NCI-H1436 treated with DMSO at 0.1 percent for 48 hours (cell line): ENCODE results near the gene GEMIN5.
"Not testable (repeated sequence)": the region's sequence is repeated elsewhere in the genome, so short reads cannot be mapped to it uniquely, and the experiment has no call there.

Experiments used
- DNase-seq: peaks from one replicate; lab custom pipeline; 2025; lab: John Stamatoyannopoulos, UW

The GEMIN5 gene

GRCh38 chr5:154940772-154941620, 3.0 kb upstream of the GEMIN5 start, which contains the start of gene MRPL22:
Gene MRPL22 (plus strand): TSS chr5:154941073. CDS start chr5:154941111, 38 bp downstream.
- peak; percentile 50 for DNase-seq

- no peak for DNase-seq
Measured at GRCh38 chr5:154940375-154940771, 2.4 kb upstream of the GEMIN5 start.

DNA sequence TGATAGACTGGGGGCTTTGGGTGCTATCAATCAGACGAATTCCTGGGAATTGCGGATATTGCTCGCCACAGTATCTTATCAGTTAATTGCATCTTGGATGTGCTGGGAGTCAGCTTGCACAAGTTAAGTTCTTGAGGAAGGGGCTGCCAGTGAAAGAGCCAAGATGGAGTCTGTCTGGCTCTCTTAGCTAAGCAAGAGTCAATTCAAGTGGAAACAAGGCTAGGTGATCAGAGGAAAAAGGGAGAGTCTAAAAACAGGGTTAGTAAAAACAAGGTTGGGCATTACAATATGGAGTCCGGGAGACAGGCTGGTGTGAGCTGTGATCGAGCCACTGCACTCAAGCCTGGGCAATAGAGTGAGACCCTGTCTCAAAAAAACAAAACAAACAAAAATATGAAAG, 1.4 kb upstream of the GEMIN5 start:
- DNase-seq: not testable (repeated sequence)

GRCh38 chr5:154937186-154937717, 759 bp downstream of the GEMIN5 start:
- no peak for DNase-seq

DNA sequence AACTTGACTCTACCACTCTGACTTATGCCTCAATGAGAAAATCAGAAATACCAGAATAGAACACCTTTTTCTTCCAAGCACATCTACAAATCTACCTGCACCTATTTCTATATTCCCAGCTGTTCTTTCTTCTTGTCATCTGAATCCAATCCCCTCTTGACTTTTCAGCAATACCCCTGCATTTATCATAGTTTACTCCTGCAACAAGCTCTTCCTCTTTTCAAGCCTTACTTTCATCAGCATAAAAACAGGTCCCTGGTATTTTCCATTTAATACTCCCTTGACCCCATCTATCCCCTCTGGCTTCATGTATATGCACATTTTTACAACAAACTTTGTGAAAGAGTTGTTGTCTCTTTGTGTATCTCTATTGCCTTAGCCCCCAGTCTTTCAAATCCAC, 3.1 kb downstream of the GEMIN5 start:
- DNase-seq: no peak

DNA sequence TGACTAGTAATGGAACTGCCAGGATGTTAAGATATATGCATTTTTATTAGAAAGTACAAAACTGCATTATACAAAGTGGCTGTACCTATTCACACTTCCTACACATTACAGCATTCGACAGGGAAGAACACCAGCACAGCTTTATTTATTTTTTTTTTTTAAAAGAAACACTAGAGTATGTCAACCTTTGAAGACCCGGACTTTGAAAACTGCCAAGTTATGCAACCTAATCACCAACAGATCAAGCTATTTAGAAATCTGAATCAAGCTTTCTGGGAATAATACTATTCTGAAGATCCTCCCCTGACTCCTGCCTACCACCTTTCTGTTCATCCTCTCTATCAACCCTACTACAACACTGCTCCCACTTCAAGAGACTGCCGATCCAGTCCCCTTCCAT, 4.5 kb downstream of the GEMIN5 start:
- DNase-seq: no peak

GRCh38 chr5:154923441-154924430, 14.3 kb downstream of the GEMIN5 start:
- DNase-seq: no peak

DNA sequence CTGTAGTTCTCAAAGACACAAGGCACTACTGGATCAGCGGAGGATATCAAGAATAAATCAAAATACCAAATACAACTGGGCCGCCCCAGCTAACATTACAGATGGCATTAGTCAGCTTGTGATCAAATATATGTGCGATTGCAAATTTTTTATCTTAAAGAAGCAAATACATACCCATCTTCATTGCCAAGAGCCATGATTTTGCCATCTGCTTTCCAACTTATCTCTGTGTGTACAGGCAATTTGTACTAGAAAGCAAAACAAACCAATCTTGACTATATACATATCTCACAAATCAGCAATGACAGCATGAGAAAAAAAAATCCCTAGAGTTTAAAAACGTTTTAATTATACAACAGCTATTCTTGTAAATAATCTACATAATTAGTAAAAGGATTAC, 20.3 kb downstream of the GEMIN5 start:
- no peak for DNase-seq

DNA sequence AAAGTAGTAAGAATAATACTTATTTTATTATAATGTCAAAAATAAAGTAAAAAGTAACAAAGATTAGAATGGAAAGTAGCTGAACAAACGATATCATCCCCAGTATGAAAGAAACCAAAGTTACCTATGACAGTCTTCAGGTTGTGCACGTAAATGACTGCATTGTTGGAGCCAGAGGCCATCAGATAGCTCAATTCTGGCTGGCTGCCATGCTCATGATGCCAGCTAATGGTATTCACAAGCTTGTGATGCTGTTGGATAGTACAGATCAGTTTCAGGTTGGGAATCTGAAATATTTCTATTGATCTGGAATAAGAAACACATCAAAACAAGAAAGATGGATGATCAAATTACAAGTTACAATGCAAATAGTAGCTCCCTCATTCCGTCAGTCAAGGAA, 21.1 kb downstream of the GEMIN5 start:
- no peak for DNase-seq

GRCh38 chr5:154905601-154906000, 32.4 kb downstream of the GEMIN5 start:
- not testable (repeated sequence) for DNase-seq

GRCh38 chr5:154901913-154902312, 36.1 kb downstream of the GEMIN5 start:
- DNase-seq: no peak

GRCh38 chr5:154901276-154901675, 36.7 kb downstream of the GEMIN5 start:
- no peak for DNase-seq

DNA sequence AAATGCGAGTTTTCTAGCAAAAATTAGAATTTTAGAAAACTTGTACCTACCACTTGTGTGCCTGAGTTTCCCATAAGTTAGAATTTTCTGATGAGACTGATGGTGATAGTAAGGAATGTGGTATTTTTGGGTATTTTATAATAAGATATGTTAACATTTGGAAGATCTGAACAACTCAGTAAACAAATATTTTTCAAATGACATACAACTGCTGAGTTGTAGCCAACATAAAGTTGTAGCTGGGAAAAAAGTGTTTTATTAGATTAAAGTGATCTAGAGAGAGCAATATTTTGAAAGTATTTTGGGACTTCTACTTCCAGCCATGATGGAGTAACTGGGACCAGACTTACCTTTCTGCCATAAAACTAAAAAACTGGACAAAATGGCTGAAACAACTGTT, 37.9 kb downstream of the GEMIN5 start:
- no peak for DNase-seq

GRCh38 chr5:154899151-154899816, 38.7 kb downstream of the GEMIN5 start:
- no peak for DNase-seq

DNA sequence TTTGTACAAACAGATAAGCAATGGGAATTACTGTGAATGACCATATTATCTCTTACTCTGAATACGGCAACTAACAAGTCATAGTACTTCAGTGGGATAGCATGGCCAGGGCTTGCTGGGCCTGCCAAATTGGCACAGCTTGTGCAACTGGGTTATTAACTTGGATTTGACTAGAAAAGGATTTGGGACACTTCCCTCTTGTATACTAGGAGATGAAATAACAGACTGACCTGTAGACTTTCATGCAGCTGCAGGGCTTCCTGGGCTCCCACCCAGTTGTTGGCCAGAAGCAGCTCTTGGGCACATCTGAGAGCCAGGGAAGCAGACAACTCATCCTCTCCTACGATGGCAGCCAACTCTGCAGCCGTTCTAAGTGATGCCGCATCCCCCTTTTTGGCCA, 39.8 kb downstream of the GEMIN5 start:
- no peak for DNase-seq

GRCh38 chr5:154896562-154897165, 41.3 kb downstream of the GEMIN5 start:
- DNase-seq: no peak

- no peak for DNase-seq
Measured at GRCh38 chr5:154895606-154896561, 42.1 kb downstream of the GEMIN5 start.

- no peak for DNase-seq
Measured at GRCh38 chr5:154893381-154893780, 44.6 kb downstream of the GEMIN5 start.

- no peak for DNase-seq
Measured at GRCh38 chr5:154892369-154892771, 45.6 kb downstream of the GEMIN5 start.

GRCh38 chr5:154885439-154885838, 52.6 kb downstream of the GEMIN5 start:
- no peak for DNase-seq
